Gastroesophageal sphincter (tissue), 4 donors: ENCODE data around the gene SLC39A2. TPM values are rescaled to one million over a fixed set of nuclear protein-coding genes. Genes with fewer than 3 reads are reported as not detected.
A peak's percentile ranks its signal among the peaks of the same experiment; 100 is the strongest.

ENCODE experiments used
- ATAC-seq: fragments of 150-250 bp; one replicate; pipeline ENCODE4 v1.9.1; 2016; ENCODE audit warnings: mild to moderate bottlenecking, moderate library complexity
- H3K27ac ChIP-seq, 4 donors: fragments of 200-600 bp; sonication (generic) in 3 of 4; 1 replicate in 3 of 4; 2 replicates in 1 of 4; pipeline ENCODE4 v1.5.1; 2016 to 2019
- H3K27me3 ChIP-seq: fragments of 200-600 bp; sonication (generic); one replicate; pipeline ENCODE4 v1.5.1; 2019
- H3K36me3 ChIP-seq, 2 donors: fragments of 200-600 bp; sonication (generic); one replicate each; pipeline ENCODE4 v1.5.1; 2019; ENCODE audit warnings: control low read depth in 1 of 2
- H3K4me1 ChIP-seq, 3 donors: fragments of 200-600 bp; sonication (generic); 1 replicate in 2 of 3; 2 replicates in 1 of 3; pipeline ENCODE4 v1.5.1; 2016 to 2019; ENCODE audit warnings: control low read depth in 2 of 3
- H3K4me3 ChIP-seq, 2 donors: fragments of 200-600 bp; sonication (generic); one replicate each; pipeline ENCODE4 v1.5.1; 2019; ENCODE audit warnings: mild to moderate bottlenecking in 1 of 2, moderate library complexity in 1 of 2
- H3K9me3 ChIP-seq, 3 donors: fragments of 200-600 bp; sonication (generic); one replicate each; pipeline ENCODE4 v1.5.1; 2017 to 2019; ENCODE audit warnings: control low read depth in 2 of 3
- EP300 ChIP-seq: sonication (generic); formaldehyde crosslinking; IDR thresholded peaks from one replicate; pipeline ENCODE4 v1.6.1; 2017; ENCODE audit warnings: antibody characterized with exemption, mild to moderate bottlenecking
- POLR2A ChIP-seq, 2 donors: fragments of 450-650 bp; IDR thresholded peaks; one replicate each; pipeline ENCODE4 v1.6.1; 2017; ENCODE audit warnings: antibody characterized with exemption in 2 of 2, mild to moderate bottlenecking in 2 of 2, moderate library complexity in 1 of 2
- POLR2AphosphoS5 ChIP-seq: sonication (generic); formaldehyde crosslinking; IDR thresholded peaks from one replicate; pipeline ENCODE4 v1.6.1; 2017; ENCODE audit warnings: antibody characterized with exemption
- WGBS, 2 donors: methylation state at CpG; one replicate each; pipeline ENCODE4 v1.1.5; 2018; ENCODE audit warnings: low coverage in 1 of 2; 5-methylcytosine and 5-hydroxymethylcytosine counted together
- total RNA-seq, 4 donors: library from RNA; depleted of rRNA; stranded (reverse); fragments of >200 nt; gene quantifications; one replicate each; pipeline ENCODE4 v1.1.0, GENCODE V29; 2016
- TF ChIP-seq, protein P1 (sequence below), 4 experiments: fragments of 200-600 bp in 2 of 4; fragments of 450-650 bp in 2 of 4; sonication (generic) in 1 of 4; IDR thresholded peaks; one replicate each; pipeline ENCODE4 v1.5.1; 2017 to 2019; ENCODE audit warnings: antibody characterized with exemption in 4 of 4, mild to moderate bottlenecking in 2 of 4, moderate library complexity in 2 of 4

Gene SLC39A2
- total RNA-seq, 4 donors from 2014 or later: 0.59 TPM; not detected in 3

DNA sequence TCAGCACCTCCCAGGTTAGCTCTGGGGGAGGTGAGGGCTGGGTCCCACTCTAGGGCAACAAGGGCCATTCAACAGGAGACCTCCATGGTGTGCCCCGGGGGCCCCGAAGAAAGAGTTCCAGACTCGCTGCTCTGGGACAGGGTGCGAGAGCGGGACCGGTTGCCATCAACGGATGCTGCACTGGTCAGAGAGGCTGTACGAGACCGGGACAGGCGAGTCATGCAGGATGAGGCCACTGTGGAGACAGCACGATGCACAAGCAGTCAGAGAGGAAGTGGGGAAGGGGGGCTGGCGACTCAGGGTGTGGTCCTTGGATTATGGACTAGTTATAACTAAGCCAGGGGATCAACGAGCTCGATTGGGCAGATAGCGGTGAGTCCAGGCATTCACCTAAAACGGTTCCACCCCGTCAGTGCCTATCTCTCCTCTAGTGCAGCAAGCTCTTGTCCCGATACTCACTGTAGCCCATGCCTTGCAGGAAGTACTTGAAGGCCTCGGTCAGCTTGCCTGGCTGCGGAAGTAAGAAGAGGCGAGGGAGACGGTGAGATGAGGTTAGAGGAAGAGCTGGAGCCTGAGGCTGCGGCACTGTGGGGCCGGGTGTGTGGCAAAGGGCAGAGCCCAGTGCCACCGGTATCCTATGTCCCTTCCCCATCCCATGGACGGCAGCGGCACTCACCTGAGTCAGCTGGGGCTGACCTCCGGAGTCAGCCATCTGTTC, 18.6 kb downstream of the SLC39A2 start:
- Histone ChIP-seq H3K36me3 (peaks cover 0 to 64% of the 10 kb centered on the region in 2 donors), H3K27ac (peak overlapping the region in 1 of 4 donors; percentile 19), H3K4me1 (peaks cover 0 to 67% (median 0%) of the 10 kb centered on the region in 3 donors), H3K9me3 (no peaks in the 10 kb centered on the region), H3K27me3 (no peaks in the 10 kb centered on the region), H3K4me3 (no peak overlapping the region)
- 63 to 64% methylated on average over 7 to 18 of the region's 28 CpGs for WGBS, 2 donors
- no peak for ATAC-seq
- TF ChIP-seq EP300 (no peak), POLR2A (IDR thresholded peaks at IDR 0.05) (no peak), POLR2AphosphoS5 (no peak)
- TF ChIP-seq, protein P1, sequence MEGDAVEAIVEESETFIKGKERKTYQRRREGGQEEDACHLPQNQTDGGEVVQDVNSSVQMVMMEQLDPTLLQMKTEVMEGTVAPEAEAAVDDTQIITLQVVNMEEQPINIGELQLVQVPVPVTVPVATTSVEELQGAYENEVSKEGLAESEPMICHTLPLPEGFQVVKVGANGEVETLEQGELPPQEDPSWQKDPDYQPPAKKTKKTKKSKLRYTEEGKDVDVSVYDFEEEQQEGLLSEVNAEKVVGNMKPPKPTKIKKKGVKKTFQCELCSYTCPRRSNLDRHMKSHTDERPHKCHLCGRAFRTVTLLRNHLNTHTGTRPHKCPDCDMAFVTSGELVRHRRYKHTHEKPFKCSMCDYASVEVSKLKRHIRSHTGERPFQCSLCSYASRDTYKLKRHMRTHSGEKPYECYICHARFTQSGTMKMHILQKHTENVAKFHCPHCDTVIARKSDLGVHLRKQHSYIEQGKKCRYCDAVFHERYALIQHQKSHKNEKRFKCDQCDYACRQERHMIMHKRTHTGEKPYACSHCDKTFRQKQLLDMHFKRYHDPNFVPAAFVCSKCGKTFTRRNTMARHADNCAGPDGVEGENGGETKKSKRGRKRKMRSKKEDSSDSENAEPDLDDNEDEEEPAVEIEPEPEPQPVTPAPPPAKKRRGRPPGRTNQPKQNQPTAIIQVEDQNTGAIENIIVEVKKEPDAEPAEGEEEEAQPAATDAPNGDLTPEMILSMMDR (IDR thresholded peaks at IDR 0.05): no peak

DNA sequence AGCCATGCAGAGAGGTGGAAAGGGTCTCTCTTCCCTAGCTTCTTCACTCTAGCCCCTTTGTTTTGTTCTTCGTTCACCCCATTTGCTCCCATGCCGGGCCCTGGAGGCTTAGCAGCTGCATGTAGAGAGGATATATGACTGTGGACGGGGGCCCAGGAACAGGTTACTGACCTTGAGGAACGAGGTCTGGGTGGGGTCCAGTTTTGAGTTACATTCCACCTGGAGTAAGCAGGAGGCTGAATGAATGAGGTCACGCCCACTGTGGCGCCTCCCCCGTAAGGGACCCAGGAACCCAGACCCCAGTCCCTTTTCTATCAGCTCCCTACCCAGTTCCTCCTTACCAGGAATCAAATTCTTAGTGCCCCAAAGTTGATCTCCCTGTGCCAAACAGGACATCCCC, 19.2 kb downstream of the SLC39A2 start:
- Histone ChIP-seq H3K4me3 (no peak overlapping the region), H3K27me3 (no peaks in the 10 kb centered on the region), H3K4me1 (peaks cover 0 to 73% (median 3%) of the 10 kb centered on the region in 3 donors), H3K27ac (no peak overlapping the region), H3K36me3 (peaks cover 0 to 64% of the 10 kb centered on the region in 2 donors), H3K9me3 (no peaks in the 10 kb centered on the region)
- ATAC-seq: no peak
- no peak for TF ChIP-seq POLR2A (IDR thresholded peaks at IDR 0.05)
- no peak for TF ChIP-seq POLR2AphosphoS5
- TF ChIP-seq EP300: no peak
- TF ChIP-seq, protein P1 (IDR thresholded peaks at IDR 0.05): no peak
- WGBS, 2 donors: 67% methylated on average over 2 of the region's 7 CpGs; no CpG with 5 or more reads in 1 of the 2 donors

- no peak overlapping the region for H3K4me3 ChIP-seq
- peak overlapping the region in 1 of 4 donors; percentile 8 for H3K27ac ChIP-seq
These were observed 19.7 kb downstream of the SLC39A2 start for GRCh38 chr14:21018781-21019180.

DNA sequence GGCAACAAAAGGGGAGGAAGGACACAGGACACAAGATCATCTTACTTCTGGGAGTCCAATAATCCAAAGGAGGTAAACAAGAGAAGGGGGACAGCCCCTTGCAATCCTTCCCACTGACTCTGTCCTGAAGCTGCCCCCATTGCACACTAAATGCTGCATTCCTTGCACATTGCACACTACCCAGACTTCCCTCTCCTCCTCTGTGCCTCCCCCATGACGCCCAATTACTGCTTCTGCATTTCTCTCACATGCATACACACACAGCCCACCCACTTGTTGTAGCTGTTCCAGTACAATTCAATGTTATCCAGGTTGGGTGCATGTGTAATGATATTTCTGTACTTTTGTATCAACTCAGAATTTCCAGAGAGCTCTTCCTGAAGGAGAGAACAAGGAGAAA, 20.3 kb downstream of the SLC39A2 start:
- 64% methylated on average over 1 of the region's 1 CpG; no CpG with 5 or more reads in 1 of the 2 donors for WGBS, 2 donors
- H3K4me1 ChIP-seq: peaks cover 0 to 84% (median 12%) of the 10 kb centered on the region in 3 donors
- no peaks in the 10 kb centered on the region for H3K9me3 ChIP-seq
- no peak overlapping the region for H3K4me3 ChIP-seq
- H3K36me3 ChIP-seq: peaks cover 0 to 64% of the 10 kb centered on the region in 2 donors
- no peak for TF ChIP-seq EP300
- TF ChIP-seq POLR2AphosphoS5: no peak
- no peak for TF ChIP-seq POLR2A (IDR thresholded peaks at IDR 0.05)
- no peaks in the 10 kb centered on the region for H3K27me3 ChIP-seq
- H3K27ac ChIP-seq: peak overlapping the region in 1 of 4 donors; percentile 8
- no peak for ATAC-seq

More at GRCh38 chr14:21018781-21019180, 19.7 kb downstream of the SLC39A2 start:
- TF ChIP-seq POLR2A (IDR thresholded peaks at IDR 0.05): no peak
- no peak for TF ChIP-seq POLR2AphosphoS5
- TF ChIP-seq, protein P1 (IDR thresholded peaks at IDR 0.05): no peak
- TF ChIP-seq EP300: no peak
- Histone ChIP-seq H3K27me3 (no peaks in the 10 kb centered on the region), H3K9me3 (no peaks in the 10 kb centered on the region), H3K36me3 (peaks cover 0 to 64% of the 10 kb centered on the region in 2 donors), H3K4me1 (peaks cover 0 to 78% (median 8%) of the 10 kb centered on the region in 3 donors)
- WGBS, 2 donors: 80 to 100% methylated on average over 1 to 3 of the region's 3 CpGs
- ATAC-seq: no peak

DNA sequence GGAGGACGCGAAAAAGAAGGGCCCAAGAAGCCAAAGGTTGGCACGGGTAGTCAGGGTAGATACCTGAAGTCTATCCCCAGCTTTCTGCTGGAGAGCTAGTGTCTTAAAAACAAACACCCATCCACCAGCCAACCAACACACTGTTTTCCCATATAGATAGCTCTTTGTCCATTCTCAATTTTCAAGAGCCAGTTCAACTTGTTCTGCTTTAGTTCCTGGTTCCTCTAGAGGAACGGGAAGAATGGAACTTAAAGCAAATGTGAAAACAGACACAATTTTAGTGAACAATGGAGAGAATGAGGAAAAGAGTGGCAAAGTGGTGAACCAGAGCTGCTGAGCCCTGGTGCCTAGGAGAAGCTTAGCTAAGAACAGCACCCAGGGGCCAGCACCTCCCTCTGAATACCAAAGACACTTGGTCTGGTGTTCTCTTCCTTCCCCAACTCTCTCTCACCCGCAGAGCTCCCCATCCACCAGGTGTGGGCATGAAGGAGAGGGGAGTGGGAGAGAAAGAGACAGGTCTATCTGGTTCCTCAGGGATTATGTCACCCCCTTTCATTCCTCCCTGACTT, 22.0 kb downstream of the SLC39A2 start:
- Histone ChIP-seq H3K27me3 (no peaks in the 10 kb centered on the region), H3K4me1 (peaks cover 0 to 80% (median 15%) of the 10 kb centered on the region in 3 donors), H3K27ac (peak overlapping the region in 1 of 4 donors; percentile 91), H3K36me3 (peaks cover 0 to 64% of the 10 kb centered on the region in 2 donors), H3K9me3 (no peaks in the 10 kb centered on the region), H3K4me3 (no peak overlapping the region)
- 69 to 86% methylated on average over 5 of the region's 5 CpGs for WGBS, 2 donors
- no peak for TF ChIP-seq POLR2A (IDR thresholded peaks at IDR 0.05)
- TF ChIP-seq, protein P1 (IDR thresholded peaks at IDR 0.05): no peak
- TF ChIP-seq POLR2AphosphoS5: no peak
- no peak for TF ChIP-seq EP300
- ATAC-seq: no peak
